HG02943 (cell line): ENCODE measurements around the gene EXTL2.
"Not testable (repeated sequence)": the region's sequence is repeated elsewhere in the genome, so short reads cannot be mapped to it uniquely, and the experiment has no call there.

Experiments
- ATAC-seq: cut with Tn5 transposase; IDR thresholded peaks from one replicate; pipeline ENCODE4 v1.9.1; 2021; ENCODE audit warnings: mild to moderate bottlenecking, low read depth, moderate library complexity; ENCODE audit not compliant: unreplicated experiment

Gene EXTL2, protein sequence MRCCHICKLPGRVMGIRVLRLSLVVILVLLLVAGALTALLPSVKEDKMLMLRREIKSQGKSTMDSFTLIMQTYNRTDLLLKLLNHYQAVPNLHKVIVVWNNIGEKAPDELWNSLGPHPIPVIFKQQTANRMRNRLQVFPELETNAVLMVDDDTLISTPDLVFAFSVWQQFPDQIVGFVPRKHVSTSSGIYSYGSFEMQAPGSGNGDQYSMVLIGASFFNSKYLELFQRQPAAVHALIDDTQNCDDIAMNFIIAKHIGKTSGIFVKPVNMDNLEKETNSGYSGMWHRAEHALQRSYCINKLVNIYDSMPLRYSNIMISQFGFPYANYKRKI

DNA sequence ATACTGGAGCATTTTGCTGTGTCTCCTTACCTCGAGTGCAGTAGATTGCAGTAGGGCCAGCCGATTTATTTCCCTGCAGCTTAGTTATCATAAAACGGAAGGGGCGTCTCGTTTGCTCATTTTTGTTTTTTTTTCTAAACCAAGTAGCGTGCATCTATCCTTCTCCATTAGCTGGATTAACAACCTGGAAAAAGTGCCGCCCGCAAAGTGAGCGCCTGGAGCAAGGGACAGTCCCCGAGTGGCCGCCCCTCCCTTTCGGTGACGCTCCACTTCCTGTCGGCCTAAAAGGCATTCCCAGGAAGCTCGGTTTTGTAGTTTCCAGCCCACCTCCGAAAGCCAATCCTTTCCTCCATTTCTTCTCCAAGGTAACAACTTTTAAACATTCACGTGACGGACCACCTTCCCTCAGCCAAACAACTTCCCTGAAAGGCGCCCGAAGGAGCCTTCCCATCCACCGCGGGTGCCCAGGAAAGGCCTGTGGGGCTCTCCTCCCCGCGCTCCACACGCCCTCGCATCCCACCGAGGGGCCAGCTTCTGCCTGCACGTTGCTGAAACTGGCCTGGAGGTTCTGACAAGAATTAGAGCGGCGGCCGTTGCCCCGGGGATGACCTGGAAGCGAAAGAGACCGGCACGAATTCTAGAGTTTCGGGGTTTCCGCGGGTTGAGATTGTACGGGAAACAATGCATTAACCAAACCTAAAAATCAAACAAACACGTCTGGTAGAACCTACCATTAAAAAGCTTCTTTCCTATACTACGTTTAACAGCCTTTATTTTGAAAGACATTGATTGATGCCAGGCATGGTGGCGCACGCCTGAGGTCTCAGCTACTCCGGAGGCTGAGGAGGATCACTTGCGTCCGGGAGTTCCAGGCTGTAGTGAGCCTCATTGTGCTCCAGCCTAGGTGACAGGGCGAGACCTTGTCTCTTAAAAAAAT is at the start of gene EXTL2:
TSS of gene EXTL2 (minus strand) at position 240 of the 937 bp plus-strand sequence. CDS start 6,085 bp downstream, outside the sequence.
- ATAC-seq: peak; percentile 44

DNA sequence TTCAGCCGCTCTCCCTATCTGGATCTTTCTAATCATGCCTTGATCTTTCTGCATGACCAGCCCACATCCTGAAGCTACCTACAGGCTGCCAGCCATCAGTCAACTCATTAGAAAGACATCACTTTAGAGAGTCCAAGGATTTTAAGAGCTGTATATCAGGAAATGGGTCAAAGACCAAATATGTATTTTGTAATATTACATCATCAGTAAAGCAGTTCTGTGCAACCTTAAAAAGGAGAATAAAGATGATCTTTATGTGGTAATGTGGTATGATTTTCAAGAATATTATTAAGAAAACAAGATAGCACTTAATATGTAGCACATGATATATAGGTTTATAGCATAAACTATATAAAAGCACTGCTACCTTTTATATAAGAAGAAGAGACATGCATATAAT is 48.9 kb upstream of the EXTL2 start:
- no peak for ATAC-seq

DNA sequence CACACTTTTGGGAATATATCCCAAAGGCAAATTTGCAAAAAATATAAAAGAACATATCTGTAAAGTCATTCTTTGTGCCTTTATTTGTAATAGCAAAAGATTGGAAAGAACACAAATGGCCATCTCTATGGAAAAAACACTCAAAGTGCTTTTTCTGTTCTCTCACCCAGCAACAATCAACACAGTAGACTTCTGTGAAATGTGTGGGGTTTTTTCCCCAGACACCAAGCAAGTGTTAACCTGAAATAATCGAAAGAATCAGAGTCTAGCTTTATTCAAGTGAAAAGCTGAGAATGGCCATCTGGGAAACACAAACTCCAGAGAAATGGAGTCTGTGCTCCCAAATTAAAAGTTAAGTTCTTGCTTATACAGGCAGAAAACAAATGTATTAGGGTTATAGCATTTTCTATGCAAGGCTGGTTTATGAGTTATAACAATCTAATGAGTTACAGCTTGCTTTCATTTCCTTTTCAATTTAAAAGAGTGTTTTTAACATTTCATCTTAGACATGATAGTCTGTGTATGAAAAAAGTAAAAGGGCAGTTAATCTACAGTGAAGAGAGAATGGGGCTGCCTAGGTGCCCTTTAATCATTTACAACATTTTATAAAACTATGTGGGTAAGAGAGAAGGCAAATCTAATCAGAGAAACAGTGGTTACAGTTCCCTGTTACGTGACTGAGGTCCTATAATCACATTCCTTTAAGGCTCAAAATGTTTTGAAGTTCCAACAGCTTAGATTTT is 47.8 kb upstream of the EXTL2 start:
- no peak for ATAC-seq

DNA sequence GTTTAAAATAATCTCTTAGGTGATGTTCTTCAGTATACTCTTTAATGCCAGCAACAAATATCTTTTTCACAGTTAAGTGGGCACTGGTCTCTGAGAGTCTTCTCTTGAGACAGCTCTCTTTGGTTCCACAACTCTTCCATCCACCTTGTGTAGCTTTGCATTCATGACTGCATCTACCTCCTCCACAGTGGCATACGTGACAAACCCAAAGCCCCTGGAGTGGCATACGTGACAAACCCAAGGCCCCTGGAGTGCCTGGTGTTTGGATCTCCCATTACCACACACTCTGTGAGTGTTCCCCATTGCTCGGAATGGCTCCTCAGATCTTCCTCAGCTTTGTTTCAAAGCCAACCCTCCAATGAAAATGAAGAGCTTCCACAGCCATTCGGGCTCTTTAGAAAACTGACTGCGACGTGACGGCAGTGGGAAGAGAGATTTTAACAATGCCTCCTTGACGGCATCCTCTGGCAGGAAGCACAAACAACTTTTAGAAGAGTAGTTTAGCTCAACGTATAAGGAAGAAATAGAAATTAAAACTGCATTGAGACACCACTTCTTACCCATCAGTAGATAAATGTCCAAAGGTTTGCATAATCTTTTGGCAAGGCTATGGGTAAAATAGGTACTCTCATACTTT is 47.1 kb upstream of the EXTL2 start:
- no peak for ATAC-seq

DNA sequence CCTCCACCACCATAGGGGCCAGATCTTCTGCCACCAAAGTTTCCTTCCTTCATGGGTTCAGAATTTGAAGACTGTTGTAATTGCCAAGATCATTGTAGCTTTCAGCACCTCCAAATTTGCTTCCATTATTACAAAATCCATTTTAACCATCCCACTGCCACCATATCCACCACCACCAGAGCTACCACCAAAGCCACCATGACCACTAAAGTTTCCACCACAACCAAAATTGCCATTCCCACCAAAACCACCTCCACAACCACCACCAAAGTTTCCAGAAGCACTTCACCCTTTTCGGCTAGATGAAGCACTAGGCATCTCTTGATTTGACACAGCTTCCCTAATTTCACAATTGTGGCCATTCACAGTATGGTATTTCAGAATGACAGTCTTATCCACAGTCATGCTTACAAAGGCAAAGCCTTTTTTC is 46.5 kb upstream of the EXTL2 start:
- ATAC-seq: no peak

DNA sequence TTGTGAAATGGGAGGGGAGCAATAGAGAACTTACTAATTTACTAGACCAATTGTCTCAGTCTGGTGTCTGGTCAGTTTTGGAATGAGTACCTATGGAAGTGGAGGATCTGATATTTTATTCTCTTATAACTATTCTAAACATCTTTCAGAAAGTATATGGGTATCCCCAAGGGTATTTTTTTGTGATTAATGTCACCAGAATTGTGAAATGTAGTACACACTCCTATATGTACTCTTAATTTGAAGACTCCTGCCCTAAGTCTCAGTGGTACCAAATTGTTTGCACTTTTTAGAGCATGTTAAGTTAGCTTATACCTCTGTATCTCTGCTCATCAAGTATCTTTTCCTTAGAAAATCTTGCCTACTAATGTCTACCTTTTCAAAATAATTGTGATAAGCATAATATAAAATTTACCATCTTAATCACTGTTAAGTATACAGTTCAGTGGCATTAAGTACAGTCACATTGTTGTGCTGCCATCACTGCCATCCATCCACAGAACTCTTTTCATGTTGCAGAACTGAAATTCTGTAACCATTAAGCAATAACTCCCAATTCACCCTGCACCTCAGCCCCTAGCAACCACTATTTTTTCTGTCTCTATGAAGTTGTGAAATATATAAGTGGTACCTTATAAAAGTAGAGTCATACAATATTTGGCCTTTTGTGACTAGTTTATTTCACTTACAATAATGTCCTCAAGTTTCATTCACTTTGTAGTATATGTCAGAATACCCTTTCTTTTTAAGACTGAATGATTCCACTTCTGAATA is 41.7 kb upstream of the EXTL2 start:
- ATAC-seq: no peak

DNA sequence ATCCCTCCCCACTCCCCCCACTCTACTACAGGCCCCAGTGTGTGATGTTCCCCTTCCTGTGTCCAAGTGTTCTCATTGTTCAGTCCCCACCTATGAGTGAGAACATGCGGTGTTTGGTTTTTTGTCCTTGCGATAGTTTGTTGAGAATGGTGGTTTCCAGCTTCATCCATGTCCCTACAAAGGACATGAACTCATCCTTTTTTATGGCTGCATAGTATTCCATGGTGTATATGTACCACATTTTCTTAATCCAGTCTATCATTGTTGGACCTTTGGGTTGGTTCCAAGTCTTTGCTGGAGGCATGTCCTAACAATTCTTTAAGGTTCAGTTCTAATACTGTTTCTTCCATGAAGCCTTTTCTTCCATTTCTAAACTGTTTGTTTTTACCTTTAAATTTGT is 38.9 kb upstream of the EXTL2 start:
- not testable (repeated sequence) for ATAC-seq

DNA sequence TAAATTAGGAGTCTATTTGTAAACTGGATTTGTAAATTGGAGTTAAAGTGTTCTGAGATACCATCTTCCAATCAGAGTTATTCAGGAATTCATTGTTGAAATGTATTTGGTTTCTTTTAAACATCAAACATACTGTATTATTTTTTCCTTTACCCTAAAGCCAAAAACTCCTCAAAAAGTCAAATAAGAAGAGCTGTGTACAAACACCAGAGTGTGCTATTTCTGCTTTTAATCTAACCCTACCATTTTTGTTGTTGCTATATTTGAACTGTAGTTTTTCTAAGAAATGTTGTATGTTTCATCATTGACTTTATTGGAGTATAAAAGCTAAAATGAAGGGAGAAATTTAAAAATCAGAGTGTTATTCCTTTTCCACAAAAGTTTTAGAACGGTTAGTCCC is 37.1 kb upstream of the EXTL2 start:
- ATAC-seq: no peak

DNA sequence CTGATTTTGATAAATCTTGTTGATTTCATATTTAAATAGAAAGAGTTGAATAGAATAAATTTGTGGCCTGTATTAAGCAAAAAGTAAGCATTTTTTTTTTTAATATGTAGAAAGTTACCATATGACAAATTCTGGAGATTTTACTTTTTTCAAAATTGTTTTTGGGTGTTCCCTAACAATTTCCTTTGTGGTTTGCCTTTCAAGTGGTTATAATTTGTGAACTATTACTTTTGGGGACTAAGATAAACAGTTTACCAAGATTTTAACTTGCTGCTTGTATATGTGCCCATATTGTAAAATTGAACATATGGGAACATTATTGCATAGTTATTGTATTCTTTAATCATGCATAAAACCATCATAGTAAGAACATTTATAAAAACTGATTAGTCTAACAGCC is 35.9 kb upstream of the EXTL2 start:
- no peak for ATAC-seq

DNA sequence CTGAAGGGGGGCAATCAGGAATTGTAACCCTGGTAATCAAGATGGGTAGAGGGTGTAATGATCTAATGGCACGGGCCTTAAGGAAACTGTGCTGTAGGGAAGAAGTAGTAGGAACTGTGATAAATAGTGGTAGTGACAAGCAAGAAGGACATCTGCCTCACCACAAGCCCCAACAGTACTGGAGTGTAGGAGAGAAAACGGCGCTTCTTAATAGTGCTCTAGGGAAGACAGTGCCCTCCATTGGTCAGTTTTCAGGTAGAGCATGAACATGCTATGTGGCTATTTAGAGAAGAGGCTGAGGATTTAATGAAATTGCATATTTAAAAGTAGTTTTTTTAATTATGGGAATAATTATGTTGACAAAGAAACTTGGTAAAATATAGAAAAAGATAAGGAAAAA is 33.5 kb upstream of the EXTL2 start:
- ATAC-seq: no peak

DNA sequence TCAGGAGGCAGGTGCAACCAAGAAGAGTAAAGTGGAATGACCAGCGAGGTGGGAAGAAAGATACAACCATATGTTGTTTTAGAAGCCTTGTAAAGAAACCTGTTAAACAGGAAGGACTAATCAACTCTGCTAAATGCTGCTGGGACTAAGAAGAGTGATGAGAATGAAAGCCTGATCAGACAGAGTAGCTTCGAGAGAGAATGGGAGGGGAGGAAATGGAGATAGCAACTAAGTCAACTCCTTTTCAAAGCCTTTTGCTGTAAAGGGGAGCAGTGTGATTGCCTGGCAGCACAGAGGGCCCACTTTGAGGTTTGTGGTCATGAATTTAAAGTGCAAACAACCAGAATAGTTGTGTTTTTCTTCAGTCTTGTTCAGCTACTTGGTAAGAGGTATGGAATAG is 32.6 kb upstream of the EXTL2 start:
- ATAC-seq: no peak

DNA sequence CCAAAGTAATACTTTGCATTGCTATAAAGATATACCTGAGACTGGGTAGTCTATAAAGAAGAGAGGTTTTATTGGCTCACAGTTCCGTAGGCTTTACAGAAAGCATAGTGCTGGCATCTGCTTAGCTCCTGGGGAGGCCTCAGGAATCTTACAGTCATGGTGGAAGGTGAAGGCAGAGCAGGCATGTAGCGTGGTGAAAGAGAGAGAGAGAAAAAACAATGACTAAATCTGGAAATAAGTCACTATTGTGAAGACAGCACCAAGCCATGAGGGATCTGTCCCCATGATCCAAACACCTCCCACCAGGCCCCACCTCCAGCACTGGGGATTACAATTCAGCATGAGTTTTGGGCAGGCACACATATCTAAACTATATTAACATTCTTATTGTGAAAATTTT is 31.6 kb upstream of the EXTL2 start:
- ATAC-seq: no peak

DNA sequence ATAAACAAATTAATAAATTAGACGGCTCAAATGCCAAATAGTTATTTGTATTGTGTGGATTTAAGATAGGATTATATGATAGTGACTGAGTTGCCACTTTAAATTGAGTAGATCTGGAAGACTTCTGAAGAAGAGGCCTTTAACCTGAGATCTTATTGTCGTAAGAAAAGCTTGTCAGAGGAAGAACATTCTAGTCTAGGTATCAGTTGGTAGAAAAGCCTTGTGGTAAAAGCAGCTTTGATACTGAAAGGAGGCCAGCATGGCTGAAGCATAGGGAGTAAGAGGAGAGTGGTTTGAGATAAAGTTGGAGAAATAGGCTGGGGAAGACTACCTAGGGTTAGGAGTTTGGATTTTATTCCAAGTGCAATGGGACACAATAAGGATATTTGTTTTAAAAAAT is 30.3 kb upstream of the EXTL2 start:
- no peak for ATAC-seq

DNA sequence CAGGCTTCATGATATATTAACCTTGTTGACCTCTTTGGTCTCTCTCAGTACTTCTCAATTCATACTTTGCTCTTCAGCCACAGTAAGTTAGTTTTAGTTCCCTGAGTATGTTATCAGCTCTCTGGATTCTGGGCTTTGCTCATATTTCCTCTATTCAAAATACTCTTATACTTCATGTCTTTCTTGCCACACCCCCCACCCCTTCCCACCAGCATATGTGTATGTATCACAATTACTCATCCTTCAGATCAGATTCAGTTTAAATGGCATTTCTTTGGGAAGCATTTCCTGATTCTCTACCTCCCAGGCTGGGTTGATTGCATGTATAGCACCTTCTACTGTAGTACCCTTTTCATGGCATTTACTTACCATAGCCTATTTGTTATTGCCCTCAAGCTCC is 29.6 kb upstream of the EXTL2 start:
- ATAC-seq: no peak

DNA sequence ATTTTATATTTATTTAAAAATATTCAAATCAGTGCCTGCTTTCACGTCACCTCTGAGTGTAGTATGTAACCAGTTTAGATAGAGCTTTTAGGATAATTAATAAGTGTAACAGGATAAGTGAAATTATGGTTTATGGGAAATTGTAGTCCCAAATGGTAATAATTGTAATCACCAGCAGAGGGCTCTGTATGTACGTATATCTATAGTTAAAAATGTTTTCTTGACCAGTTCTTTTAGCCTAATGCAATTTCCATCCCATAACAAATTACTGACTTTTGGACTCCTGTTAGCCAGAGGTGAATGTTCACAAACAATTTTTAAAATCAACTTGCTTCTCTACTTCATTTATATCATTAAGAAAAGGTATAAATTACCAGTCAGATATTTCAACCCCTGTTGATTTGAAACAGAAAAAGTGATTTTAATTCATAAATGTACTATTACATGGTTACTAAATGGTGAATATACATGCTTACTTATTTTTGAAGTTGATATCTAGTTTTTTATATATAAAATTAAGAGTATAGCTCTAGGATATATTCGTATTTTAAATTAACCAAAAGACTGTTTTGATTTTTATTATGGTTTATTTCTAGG is 26.6 kb upstream of the EXTL2 start:
- ATAC-seq: no peak

DNA sequence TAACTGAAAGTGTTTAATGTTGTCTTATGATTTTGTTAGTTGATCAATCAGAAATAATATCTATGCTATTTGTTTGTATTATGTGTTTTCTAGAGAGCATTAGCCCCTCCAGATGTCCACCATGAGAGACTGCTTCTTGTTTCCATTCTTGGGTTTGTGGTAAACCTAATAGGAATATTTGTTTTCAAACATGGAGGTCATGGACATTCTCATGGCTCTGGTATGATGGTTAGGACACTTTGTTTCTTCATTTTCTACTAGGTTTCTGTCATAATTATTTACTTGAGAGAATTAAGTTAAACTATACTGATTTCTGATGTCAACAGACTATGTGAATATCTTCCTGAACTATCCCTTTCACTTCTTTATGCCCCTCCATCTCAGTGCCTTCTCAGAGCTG is 17.4 kb upstream of the EXTL2 start:
- ATAC-seq: no peak

DNA sequence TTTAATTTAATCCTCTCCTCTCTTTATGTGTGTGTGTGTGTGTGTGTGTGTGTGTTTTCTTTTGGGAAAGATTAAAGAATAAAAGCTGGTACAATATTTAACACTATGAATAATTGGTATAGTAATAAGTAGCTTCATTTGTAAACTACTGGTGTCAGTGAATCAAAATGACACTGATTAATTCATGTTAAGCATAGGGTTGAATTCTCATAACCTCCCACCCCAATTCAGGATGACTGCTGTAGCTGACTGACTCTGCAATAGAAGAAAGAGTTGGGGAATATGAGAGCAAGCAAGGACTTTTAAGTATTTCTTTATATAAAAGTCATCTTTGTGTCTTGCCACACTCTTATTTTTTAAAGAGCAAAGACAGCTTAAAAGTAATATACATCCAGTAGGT is 14.4 kb upstream of the EXTL2 start:
- ATAC-seq: no peak

DNA sequence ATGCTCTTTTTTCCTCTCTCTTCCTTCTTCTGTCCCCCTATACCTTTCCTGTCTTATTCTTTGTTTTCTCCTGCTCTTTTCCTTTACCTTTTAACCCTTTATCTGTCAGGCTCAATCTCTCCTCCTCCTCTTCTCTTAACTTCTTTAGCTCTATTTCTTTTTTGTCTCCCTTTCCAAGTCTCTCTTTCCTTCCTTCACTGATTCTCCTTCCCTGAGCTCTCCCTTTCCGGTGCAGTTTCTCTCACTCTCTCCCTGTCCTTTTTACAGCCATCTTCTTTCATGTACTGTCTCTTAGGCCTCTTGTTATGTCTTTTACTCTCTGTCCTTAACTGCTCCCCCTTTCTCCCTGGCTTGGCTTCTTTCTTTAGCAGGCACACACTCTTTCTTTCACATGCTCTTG is 13.2 kb upstream of the EXTL2 start:
- ATAC-seq: no peak

DNA sequence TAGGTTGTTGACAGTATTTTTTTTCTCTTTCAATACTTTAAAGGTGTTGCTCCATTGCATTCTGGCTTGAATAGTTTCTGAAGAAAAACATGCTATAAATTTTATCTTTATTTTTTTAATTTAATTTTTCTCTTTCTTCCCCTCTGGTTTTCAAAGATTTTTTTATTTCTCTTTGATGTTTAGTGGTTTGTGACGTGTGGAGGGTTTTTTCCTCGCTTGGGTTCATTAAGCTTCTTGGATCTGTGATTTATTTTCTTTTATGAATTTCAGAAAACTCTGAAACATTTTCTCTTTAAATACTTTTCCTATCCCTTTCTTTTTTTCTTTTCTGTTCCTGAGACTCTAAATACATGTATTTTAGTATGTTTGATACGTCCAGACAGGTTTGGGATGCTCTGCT is 10.5 kb upstream of the EXTL2 start:
- no peak for ATAC-seq
